HG03378 (cell line): ENCODE measurements around the gene TTLL8.

Experiments
- ATAC-seq: cut with Tn5 transposase; IDR thresholded peaks from one replicate; pipeline ENCODE4 v1.9.1; 2021; ENCODE audit warnings: mild to moderate bottlenecking, moderate library complexity; ENCODE audit not compliant: unreplicated experiment

TTLL8 gene

DNA sequence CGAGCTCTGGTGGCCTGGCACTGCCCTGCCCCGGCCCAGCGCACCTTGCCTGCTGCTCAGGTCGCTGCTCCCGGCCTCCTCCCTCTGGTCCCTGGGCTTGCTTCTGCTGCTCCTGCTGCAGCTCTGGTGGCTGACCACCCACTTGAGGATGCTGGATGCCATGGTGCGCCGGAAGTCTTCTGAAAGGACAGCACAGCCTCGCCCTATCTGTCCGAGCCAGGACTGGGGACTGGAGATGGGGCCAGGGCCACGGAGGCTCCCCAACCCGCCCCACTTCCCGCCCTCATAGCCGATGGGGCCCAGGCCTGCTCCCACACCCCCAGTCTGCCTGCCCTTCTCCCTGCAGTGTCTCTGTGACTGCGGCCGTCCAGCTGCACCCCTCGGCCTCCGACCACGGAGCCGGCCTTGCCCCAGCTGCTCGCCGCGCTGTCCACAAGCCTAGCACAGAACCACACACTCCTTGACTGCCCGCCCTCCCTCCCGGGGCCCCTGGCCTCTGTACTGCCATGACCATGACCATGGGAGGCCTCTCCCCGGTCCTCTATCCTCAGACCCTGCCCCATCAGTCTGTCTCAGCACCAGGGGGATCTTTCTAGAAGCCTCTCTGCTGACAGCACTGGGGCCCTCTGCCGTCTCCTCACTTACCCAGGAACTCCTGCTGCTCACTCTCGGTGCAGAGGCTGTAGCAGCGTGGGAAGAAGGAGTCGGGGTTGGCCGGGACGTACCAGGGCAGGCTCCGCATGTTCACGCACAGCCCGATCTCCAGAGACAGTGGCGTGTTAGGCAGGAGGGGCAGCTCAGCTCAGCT lies 12.7 kb downstream of the TTLL8 start:
- ATAC-seq = no peak

- no peak for ATAC-seq
Observed at GRCh38 chr22:50044485-50045118, 13.5 kb downstream of the TTLL8 start.

GRCh38 chr22:50041361-50042065 lies 16.6 kb downstream of the TTLL8 start:
- ATAC-seq = no peak

DNA sequence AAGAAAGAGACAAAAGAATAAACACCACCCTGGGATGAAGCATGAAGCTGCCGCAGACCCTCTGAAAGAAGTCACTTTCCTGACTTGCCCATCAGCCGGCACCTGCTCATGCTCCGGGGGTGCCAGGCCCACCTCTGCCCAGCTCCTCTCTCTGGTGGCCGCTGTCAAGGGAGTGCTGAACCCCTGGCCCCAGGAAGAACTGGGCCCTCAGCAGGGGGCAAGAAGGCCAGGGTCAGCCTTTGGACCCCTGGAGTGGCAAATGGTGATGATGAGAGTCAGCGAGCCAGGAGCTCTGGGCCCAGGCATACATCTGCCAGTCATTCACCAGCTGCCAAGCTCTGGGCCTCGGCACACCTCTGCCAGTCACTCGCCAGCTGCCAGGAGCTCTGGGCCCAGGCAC lies 17.4 kb downstream of the TTLL8 start:
- ATAC-seq = no peak

- no peak for ATAC-seq
Observed at GRCh38 chr22:50039669-50040443, 18.2 kb downstream of the TTLL8 start.

DNA sequence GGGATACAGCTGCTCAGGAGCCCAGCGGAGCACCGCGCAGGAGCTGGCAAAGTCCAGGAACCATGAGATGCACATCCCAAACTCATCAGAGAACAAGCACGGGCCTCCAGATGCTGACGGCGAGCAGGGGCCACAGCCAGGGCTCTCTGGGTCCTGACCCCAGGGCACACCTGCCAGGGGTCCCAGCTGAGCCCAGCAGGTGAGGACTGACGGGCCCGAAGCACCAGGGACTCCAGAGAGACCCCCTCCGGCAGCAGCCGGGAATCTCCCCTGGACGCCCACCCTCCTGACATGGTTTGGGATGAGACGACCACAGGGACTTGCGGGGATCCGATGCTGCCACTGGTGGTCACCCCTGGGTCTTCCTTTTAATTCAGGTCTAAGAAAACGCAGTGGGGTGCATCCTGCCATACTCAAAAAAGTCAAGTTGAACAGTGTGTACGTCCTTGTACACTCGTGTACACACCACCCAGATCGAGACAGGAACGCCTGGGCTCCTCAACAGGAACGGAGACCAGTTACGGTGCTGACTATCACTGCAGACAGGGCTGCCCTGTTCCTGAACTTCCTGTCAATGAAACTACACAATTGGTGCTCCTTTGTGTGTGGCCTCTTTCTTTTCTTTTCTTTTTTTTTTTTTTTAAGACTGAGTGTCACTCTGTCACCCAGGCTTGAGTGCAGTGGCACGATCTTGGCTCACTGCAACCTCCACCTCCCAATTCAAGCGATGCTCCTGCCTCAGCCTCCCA lies 21.9 kb downstream of the TTLL8 start:
- ATAC-seq = no peak

- ATAC-seq = no peak
Observed at GRCh38 chr22:50035131-50035881, 22.8 kb downstream of the TTLL8 start.

GRCh38 chr22:50034126-50035081 lies 23.7 kb downstream of the TTLL8 start:
- ATAC-seq = no peak

- ATAC-seq = no peak
Observed at GRCh38 chr22:50032941-50033601, 25.0 kb downstream of the TTLL8 start.

DNA sequence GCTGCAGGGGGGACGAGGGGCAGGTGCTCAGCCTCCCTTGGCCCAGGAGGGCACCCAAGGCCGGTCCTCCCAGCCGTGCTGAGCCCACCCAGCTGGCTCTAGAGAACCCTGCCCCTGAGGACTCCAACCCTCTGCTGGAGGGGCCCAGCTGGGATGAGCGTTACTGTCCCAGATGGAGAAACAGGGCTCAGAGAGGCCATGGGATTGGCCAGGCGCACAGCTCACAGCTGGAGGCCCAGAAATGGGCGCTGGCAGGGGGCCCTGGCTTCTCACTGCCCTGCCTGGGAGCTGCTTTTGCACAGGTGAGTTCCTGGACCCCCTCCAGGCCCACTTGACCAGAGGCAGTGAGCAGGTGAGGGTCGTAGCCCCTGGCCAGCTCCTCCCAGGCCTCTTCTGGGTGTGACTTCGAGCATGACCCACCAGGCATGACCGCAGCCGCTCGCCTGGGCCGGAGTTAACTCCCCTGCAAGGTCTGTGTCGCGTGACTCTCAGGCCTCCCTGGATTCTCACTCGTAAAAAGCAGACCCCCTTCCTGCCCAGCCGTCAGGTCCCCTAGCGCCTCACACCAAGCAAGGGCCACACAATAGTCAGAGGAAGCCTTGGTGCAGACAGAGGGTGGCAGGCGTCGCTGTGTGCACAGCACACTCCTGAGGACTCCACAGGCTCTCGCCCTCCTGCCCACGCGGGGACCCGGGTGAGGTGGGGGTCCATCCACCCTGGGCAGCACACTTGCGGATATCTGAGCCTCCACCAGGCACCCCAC lies 25.8 kb downstream of the TTLL8 start:
- no peak for ATAC-seq

DNA sequence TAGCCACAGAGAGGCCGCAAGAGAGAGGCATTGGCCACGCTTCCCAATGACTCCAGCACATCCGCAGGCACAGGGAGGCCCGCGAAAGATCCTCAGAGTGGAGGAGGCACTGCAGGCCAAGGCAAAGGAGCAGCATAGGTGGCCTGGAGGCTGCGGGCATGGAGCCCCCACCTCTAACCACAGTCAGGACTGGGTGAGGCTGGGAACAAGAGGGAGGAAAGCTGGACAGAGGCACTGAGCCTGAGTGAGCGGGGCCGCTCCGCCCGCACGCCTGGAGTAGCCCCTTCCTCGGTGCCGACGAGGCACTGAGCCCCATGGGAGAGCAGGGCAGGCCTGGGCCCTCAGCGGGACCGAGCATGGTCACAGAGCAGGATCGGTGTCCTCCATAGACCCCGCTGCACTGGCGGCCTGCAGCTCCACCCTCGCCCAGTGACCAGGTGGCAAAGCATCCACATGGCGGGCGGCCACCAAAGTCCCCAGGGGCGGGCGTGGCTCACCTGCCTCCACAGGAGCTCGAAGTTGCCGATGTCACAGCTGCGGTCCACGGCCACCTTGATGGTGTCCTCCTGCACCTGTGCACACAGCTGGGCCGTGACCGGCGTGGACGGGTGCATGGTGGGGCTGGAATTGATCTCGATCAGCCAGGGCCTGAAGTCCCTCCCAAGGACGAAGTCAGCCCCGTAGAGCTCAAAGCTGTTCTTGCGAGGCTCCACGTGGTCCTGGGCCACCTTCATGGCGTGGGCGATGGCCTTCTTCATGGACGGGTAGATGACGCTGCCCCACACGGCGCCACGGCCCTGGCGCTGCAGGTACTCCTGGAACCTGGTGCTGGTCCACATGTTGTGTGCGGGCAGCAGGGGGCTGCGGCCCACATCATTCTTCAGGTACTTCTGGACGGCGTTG lies 26.7 kb downstream of the TTLL8 start:
- no peak for ATAC-seq

DNA sequence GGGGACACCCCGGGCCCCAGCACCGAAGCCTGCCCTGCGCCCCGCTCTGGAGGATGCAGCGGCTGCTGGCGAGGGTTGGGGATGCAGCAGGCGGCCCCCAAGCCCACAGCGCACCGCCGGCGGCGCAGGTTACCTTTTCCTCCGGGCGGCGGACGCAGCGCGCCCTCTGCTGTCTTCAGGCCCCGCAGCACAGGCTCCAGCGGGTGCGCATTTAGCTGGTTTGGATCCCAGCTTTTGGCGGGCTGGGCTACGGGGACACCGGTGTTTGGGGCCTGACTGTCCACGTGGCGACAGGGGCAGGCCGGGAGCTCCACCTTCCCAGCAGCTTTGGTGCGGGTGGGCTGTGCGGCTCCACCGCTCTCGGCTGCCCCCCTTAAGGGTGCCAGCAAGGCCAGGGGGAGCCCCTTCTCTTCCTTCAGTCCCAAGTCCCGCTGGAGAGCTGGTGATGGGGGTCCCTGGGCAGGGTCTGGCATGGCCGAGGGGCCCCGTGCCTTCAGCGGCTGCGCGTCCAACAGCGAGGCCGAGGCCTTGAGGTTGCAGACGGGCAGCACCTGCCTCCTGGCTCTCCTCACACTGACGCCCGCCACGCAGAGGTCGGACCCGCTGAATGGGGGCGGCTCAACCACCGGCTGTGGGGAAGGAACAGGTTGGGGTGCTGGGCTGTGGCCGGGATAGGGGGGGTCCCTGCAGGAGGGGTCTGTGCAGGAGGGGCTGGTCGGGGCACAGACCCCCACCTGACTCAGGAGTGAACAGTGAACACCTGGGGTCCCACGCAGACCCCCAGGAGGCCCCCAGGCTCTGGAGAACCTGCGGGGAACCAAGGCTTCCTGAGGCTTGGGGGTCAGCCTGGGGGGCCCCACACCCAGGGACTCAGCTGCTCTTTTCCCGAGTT lies 27.6 kb downstream of the TTLL8 start:
- ATAC-seq = no peak

GRCh38 chr22:50027639-50028537 lies 30.2 kb downstream of the TTLL8 start:
- ATAC-seq = no peak

GRCh38 chr22:50025993-50026392 lies 32.1 kb downstream of the TTLL8 start:
- no peak for ATAC-seq
